ENCODE data around the gene CDIP1. TPM values are rescaled to one million over a fixed set of nuclear protein-coding genes. Genes with fewer than 3 reads are reported as not detected.

The CDIP1 gene
- total and polyA plus RNA-seq, 2 of the 8 experiments (the other 6 are each of a cell fraction or from before 2014, with no cell fraction given): 56.6 to 76.3 TPM

- H3K36me3 ChIP-seq (ENCODE audit: control insufficient read depth in 2 of 4, insufficient read depth in 4 of 4, low read length in 3 of 4): no peaks in the 10 kb centered on the region; a peak in 1 of 8 replicates
- H2BK12ac ChIP-seq (ENCODE audit: low read depth, low read length): no peak overlapping the region
- FAIRE-seq (no peak), DNase-seq (ENCODE audit: low read depth in 1 of 2, low spot score in 2 of 2) (no peak)
- H3K27ac ChIP-seq (ENCODE audit: low read depth, low read length): no peak overlapping the region
- H3K9ac ChIP-seq (replicated peaks in 1 of 4; ENCODE audit: extremely low read depth in 1 of 4, low read depth in 3 of 4, low read length in 3 of 4): no peak overlapping the region
- H2BK15ac ChIP-seq (ENCODE audit: low read length): no peak overlapping the region
- H3K4me2 ChIP-seq (ENCODE audit: insufficient read depth in 1 of 2, low read depth in 2 of 2, low read length in 2 of 2): no peak overlapping the region
- ChIA-PET POLR2A (ENCODE audit: partially characterized antibody) (no interaction called here), CTCF (ENCODE audit: partially characterized antibody) (interaction anchor here (1.0 to 2.3 kb wide), 5 partner anchors 10 to 52 kb away, joined by 3 to 15 read pairs (median 3); partner anchors contain the start of gene HMOX2)
- H3K4ac ChIP-seq (replicated peaks; ENCODE audit: insufficient read length, low read depth, low read length): no peak overlapping the region
- no peak overlapping the region for H2BK5ac ChIP-seq (ENCODE audit: low read depth, low read length)
- no peak overlapping the region for H4K5ac ChIP-seq (ENCODE audit: insufficient read length, low read depth, low read length)
- WGBS, 2 experiments (ENCODE audit: extremely low coverage in 1 of 2, insufficient coverage in 1 of 2, insufficient read length in 1 of 2, insufficient replicate concordance in 2 of 2, low coverage in 1 of 2, low lambda C conversion rate in 2 of 2, missing lambda C conversion rate in 1 of 2): 90% methylated on average over 4 of the region's 4 CpGs; no CpG with 5 or more reads in 1 of the 2 experiments
- H2AK5ac ChIP-seq (ENCODE audit: low read depth, low read length): no peak overlapping the region
- no peaks in the 10 kb centered on the region for H3K23me2 ChIP-seq (ENCODE audit: low read depth, low read length)
- no peaks in the 10 kb centered on the region for H3K27me3 ChIP-seq (replicated peaks in 1 of 4; ENCODE audit: control insufficient read depth in 3 of 4, extremely low read depth in 1 of 4, insufficient read depth in 3 of 4, low read length in 3 of 4)
- no peak overlapping the region for H4K8ac ChIP-seq (ENCODE audit: extremely low read depth, insufficient read depth, low read length)
- no peak overlapping the region for H2BK120ac ChIP-seq (replicated peaks; ENCODE audit: low read depth, low read length)
- H3K56ac ChIP-seq (replicated peaks; ENCODE audit: insufficient read length, low read depth, low read length): no peak overlapping the region
- H3K9me3 ChIP-seq (ENCODE audit: insufficient read depth in 2 of 2, low read depth in 1 of 2, low read length in 1 of 2): no peaks in the 10 kb centered on the region
- no peak overlapping the region for H3K14ac ChIP-seq (ENCODE audit: insufficient read length)
- peaks cover 0 to 6% of the 10 kb centered on the region in 2 experiments; a peak in 1 of 4 replicates for H3K79me2 ChIP-seq (ENCODE audit: control insufficient read depth in 1 of 2, insufficient read depth in 2 of 2, low read length in 2 of 2)
- no peaks in the 10 kb centered on the region for H3K4me1 ChIP-seq (replicated peaks in 1 of 4; ENCODE audit: control insufficient read depth in 3 of 4, insufficient read depth in 4 of 4, low read length in 3 of 4)
- no peak overlapping the region for H2BK20ac ChIP-seq (ENCODE audit: low read length)
- no peak overlapping the region for H3K18ac ChIP-seq (ENCODE audit: extremely low read depth, low read length)
- H4K20me1 ChIP-seq (replicated peaks in 1 of 2; ENCODE audit: control insufficient read depth in 1 of 2, insufficient read depth in 2 of 2, low read length in 2 of 2): no peaks in the 10 kb centered on the region
- no peak overlapping the region for H3K23ac ChIP-seq (ENCODE audit: insufficient read length)
- no peak overlapping the region for H2AFZ ChIP-seq (ENCODE audit: low read length)
- H3K79me1 ChIP-seq (ENCODE audit: low read depth, low read length): no peaks in the 10 kb centered on the region
- H3K4me3 ChIP-seq (ENCODE audit: extremely low read depth in 1 of 4, insufficient read depth in 2 of 4, low read depth in 3 of 4, low read length in 4 of 4): no peak overlapping the region
- no peak overlapping the region for H4K91ac ChIP-seq (replicated peaks; ENCODE audit: insufficient read length, low read length)
- TF ChIP-seq USF2 (IDR thresholded peaks at IDR 0.05; ENCODE audit: low read length) (no peak), SIN3A (conservative IDR thresholded peaks at IDR 0.05 in 1 of 2, IDR thresholded peaks at IDR 0.05 in 1 of 2; ENCODE audit: low read depth in 1 of 2, low read length in 2 of 2) (no peak), SIRT6 (IDR thresholded peaks at IDR 0.05; ENCODE audit: low read length) (no peak), CTBP2 (IDR thresholded peaks at IDR 0.05; ENCODE audit: borderline replicate concordance, insufficient read depth, insufficient read length, low read length) (no peak), HDAC6 (IDR thresholded peaks at IDR 0.05; ENCODE audit: low read depth, low read length) (no peak), YY1 (IDR thresholded peaks at IDR 0.05; ENCODE audit: low read depth, low read length) (no peak), SP4 (IDR thresholded peaks at IDR 0.05; ENCODE audit: low read length) (no peak), TBP (IDR thresholded peaks at IDR 0.05; ENCODE audit: low read depth, low read length) (no peak), KDM5A (IDR thresholded peaks at IDR 0.05; ENCODE audit: low read length) (no peak), NANOG (IDR thresholded peaks at IDR 0.05; ENCODE audit: insufficient read depth, low read depth, low read length, poor library complexity, severe bottlenecking) (no peak), CREB1 (IDR thresholded peaks at IDR 0.05) (no peak), BACH1 (IDR thresholded peaks at IDR 0.05; ENCODE audit: low read length) (no peak), PHF8 (conservative IDR thresholded peaks at IDR 0.05; ENCODE audit: low read depth, low read length) (no peak), FOSL1 (IDR thresholded peaks at IDR 0.05; ENCODE audit: insufficient read depth, low read depth, low read length) (no peak)
Observed at GRCh38 chr16:4496305-4496704, 42.3 kb downstream of the CDIP1 start.

Data from H1 (cell line).